GM12891 (cell line): ENCODE data around the gene FXN.
A peak's percentile ranks its signal among the peaks of the same experiment; 100 is the strongest.
"Not testable (repeated sequence)": the region's sequence is repeated elsewhere in the genome, so short reads cannot be mapped to it uniquely, and the experiment has no call there.

Experiments
- DNase-seq: peaks from one replicate; pipeline ENCODE4 v3.0.0; 2011; ENCODE audit warnings: low spot score; ENCODE audit not compliant: insufficient read length
- FAIRE-seq: peaks from 2 replicates; lab custom pipeline; 2011; peaks lifted over from hg19 to GRCh38; lab: Jason Lieb, UNC
- PAX5 ChIP-seq: IDR thresholded peaks from 2 replicates; pipeline ENCODE4 v1.6.1; 2011; ENCODE audit warnings: low read length, moderate library complexity, mild to moderate bottlenecking; ENCODE audit not compliant: insufficient read depth, severe bottlenecking
- POLR2A ChIP-seq: IDR thresholded peaks from 2 replicates; pipeline ENCODE4 v1.6.1; 2011; ENCODE audit warnings: low read depth, low read length, control low read depth
- POLR2AphosphoS5 ChIP-seq: IDR thresholded peaks from 2 replicates; pipeline ENCODE4 v1.6.1; 2011; ENCODE audit warnings: low read depth, low read length, control low read depth
- POU2F2 ChIP-seq: IDR thresholded peaks from 2 replicates; pipeline ENCODE4 v1.6.1; 2011; ENCODE audit warnings: low read depth, mild to moderate bottlenecking, control low read depth, low read length, moderate library complexity
- SPI1 ChIP-seq: IDR thresholded peaks from 2 replicates; pipeline ENCODE4 v1.6.1; 2011; ENCODE audit warnings: low read depth, low read length, control low read depth
- TAF1 ChIP-seq: IDR thresholded peaks from 2 replicates; pipeline ENCODE4 v1.6.1; 2011; ENCODE audit warnings: low read depth, low read length, control low read depth

Gene FXN

DNA sequence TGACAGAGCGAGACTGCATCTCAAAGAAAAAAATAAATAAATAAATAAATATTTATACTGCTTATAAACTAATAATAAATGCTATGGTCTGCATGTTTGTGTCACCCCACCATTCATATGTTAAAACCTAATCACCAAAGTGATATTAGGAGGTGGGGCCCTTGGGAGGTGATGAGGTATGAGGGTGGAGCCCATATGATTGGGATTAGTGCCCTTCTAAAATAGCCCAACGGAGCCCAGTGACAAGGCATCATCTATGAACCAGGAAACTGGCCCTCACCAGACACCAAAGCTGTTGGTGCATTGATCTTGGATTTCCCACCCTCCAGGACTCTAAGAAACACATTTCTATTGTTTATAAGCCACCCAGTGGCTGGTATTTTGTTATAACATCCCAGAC lies 5.1 kb downstream of the FXN start:
- DNase-seq, result no peak
- no peak for FAIRE-seq
- TF ChIP-seq POLR2AphosphoS5 (no peak), SPI1 (no peak), TAF1 (no peak)

DNA sequence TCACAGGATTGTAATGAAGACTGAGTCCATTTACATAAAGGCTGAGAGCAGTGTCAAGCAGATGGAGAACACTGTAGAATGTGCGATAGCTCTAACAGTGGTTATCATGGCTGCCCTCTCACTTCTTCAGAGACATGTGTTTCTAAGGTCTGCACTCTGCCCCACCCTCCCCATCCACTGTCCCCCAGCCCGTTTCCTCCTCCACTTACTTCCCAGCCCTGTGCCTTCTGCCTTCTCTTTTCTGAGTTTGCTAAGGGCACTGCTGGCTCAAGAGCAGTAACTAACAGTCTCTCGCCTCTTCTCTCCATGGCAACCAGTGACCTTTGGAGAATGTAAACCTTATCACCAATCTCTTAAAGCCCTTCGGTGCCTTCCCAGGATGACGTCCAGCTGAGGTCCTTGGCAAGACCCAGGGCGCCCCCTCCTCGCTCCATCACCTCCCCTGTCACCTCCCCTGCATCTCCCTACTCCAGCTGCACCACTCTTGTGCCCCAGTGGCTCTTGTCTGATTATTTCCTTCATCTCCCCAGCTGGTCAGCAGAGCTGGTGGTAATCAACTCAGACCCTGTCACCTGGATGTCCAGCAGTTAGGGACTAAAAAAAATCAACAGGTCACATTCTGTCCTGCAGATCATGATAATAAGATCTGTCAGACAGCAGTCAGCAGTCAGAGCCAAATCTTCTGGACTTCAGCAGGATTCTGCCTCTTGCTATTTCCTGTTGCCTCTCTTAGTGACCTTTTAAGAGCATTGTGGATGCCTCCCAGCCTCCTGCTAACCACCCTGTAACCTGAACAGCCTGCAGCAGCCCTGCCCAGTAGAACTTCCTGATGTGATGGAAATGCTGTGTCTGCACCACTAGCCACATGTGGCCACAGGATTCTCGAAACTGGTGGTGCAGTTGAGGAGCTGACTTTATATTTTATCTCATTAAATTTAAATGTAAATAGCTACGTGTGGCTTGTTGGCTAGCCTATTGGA lies 9.0 kb downstream of the FXN start:
- peak; percentile 5 for FAIRE-seq
- no peak for DNase-seq

DNA sequence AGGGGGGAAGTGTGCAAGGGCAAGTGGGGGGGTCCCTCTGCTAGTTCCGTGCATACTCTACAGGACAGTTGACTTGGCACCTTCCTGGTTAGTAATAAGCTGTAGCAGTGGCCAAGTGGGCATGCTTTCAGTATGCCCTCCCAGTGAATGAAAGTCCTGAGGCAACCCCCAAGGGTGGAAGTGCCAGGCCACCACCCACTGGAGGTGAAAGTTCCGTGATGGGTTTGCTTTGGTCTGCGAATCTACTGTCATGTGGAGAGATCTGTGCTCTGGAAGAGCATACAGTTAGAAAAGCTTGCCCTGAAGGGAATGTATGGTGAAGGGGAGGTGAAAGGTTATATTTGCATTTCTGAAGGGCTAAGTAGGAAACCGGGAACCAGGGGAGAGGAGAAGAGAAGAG lies 10.3 kb downstream of the FXN start:
- FAIRE-seq (no peak), DNase-seq (no peak)

More for the DNA sequence above, 9.0 kb downstream of the FXN start:
- TF ChIP-seq POLR2AphosphoS5 (no peak), PAX5 (no peak), POU2F2 (no peak), POLR2A (no peak), TAF1 (no peak), SPI1 (no peak)

DNA sequence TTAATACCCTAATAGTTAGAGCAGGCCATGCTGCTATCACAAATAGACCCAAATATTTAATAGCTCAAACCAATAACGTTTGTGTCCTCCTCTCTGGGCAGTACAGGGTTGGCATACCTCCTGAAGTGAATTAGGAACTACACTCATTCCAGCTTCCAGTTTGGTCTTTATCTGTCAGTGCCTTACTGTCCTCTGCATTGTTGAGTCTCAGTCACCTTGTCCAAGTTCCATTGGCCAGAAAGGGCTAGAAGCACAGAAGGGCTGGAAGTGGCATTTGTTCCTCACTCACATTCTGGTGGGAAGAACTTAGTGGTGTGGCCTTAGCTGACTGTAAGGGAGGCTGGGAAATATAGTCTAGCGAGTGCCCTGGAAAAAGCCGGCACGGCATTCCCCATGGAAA lies 11.2 kb downstream of the FXN start:
- FAIRE-seq, result no peak
- DNase-seq, result no peak
- TF ChIP-seq TAF1 (no peak), SPI1 (no peak), POU2F2 (no peak), POLR2A (no peak), POLR2AphosphoS5 (no peak), PAX5 (no peak)

More for the DNA sequence above, 10.3 kb downstream of the FXN start:
- TF ChIP-seq SPI1 (no peak), POU2F2 (no peak), POLR2A (no peak), POLR2AphosphoS5 (no peak), PAX5 (no peak), TAF1 (no peak)

DNA sequence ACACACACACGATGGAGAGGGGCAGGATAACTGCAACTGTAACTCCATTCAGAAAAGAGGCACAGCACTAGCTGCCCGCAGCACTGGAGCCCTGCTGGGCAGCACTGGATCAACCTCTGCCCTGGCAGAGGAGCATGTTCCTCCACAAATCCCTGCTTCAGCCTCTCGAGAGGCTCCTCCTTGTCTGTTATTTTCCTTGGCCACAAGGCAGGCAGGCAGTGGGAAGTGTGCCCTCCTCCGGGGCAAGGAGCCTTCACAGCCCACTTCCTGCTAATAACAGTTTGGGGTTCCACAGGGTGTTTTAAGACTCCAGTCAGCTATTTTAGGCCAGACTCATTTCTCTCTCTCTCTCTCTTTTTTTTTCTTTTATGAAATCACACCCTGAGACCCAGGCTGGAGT lies 11.8 kb downstream of the FXN start:
- DNase-seq (no peak), FAIRE-seq (no peak)
- TF ChIP-seq POLR2A (no peak), POLR2AphosphoS5 (no peak), POU2F2 (no peak), SPI1 (no peak)

DNA sequence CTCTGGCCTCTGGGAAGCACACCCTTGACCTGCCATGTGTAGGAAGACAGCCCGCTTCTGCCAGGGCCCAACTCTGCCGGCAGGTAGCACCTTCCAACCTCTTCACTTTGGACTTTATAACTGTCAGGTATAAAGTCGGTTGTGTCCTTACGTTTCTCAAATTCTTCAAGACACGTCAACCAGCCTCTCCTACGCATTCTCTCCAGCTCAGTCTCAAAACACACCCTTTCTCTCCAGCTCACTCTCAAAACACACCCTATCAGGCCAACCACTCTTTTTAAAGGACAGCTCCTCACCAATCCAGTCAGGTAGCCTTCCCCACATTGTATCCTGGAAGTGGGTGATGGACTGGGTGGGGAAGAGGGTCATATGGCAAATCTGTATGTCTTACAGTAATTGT lies 13.5 kb downstream of the FXN start:
- no peak for FAIRE-seq
- no peak for DNase-seq
- no peak for TF ChIP-seq TAF1
- TF ChIP-seq POLR2A, result no peak
- no peak for TF ChIP-seq PAX5
- TF ChIP-seq SPI1, result no peak
- no peak for TF ChIP-seq POLR2AphosphoS5
- no peak for TF ChIP-seq POU2F2

DNA sequence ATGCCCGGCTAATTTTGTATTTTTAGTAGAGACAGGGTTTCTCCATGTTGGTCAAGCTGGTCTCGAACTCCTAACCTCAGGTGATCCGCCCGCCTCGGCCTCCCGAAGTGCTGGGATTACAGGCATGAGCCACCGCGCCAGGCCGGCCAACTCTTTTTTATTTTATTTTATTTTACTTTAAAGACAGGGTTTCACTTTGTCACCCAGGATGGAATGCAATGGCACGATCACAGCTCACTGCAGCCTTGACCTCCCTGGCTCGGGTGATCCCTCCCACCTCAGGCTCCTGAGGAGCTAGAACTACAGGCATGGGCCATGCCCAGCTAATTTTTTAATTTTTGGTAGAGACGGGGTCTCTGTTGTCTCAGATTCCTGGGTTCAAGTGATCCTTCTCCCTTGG lies 15.4 kb downstream of the FXN start:
- not testable (repeated sequence) for DNase-seq, FAIRE-seq

DNA sequence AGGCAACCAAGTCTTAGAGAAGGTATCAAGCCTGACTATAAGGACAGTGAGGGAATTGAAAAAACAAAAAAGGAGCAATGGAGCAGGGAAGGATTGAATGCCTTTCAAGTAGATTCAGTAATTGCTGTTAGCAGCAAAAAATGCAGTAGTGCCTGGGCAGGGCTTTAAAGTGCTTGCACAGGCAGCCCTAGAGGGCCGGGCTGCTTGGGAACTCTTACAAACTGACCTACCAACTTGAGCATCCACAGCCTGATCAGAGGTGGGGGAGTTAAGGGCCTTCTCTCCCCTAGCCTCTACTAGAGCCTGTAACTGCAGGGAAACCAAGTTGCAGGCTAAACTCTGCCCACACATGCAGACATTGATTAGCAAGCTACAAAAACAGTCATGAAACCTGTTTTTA lies 19.4 kb downstream of the FXN start:
- no peak for DNase-seq
- no peak for TF ChIP-seq SPI1
- TF ChIP-seq PAX5, result no peak
- TF ChIP-seq POU2F2, result no peak
- no peak for TF ChIP-seq POLR2AphosphoS5
- TF ChIP-seq TAF1, result no peak
- no peak for TF ChIP-seq POLR2A
- FAIRE-seq, result no peak

DNA sequence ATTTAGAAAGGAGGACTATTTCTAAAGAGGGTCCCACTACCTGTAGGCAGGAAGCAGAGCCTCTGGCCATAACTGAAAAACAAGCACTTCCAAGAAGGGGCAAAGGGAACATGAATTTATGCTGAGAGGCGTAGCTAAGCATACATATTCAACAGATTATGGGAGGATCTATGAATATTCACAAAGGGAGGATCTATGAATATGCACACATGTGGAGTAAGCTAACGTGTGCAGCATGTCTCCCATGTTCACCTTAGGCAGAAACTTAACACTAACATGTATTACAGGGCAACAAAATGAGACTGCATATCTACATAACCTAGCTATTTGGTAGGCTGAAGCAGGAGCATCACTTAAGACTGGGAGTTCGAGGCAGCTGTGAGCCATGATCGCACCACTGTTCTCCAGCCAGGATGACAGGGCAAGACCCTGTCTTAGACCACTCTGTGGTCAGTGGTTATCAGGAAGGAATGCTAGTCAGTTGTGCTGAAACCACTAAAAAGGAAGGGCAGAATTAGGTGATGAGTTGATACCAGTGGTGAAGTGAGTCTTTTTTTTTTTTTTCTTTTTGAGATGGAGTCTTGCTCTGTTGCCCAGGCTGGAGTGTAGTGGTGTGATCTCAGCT lies 20.8 kb downstream of the FXN start:
- no peak for TF ChIP-seq POLR2AphosphoS5
- no peak for TF ChIP-seq POU2F2
- TF ChIP-seq POLR2A, result no peak
- no peak for TF ChIP-seq PAX5
- no peak for TF ChIP-seq SPI1
- no peak for TF ChIP-seq TAF1
- no peak for FAIRE-seq
- DNase-seq, result no peak

DNA sequence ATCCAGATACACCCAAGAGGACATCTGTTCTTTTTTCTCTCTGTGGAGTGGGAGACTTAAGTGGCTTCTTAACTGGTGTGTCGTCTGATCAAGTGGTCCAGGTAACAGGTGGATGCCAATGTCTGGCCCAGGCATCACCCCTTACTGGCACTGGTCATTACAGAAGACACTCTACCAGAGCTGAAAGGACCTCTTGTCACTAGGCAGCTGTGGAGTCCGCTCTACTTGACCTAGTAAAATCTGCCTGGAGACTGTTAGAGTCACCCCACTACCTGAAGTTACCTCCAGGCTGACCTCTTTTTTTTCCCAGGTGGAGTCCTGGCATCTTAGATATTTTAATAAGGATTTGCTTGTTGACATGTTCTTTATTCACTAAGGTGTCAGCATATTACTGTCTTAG lies 22.5 kb downstream of the FXN start:
- DNase-seq (no peak), FAIRE-seq (no peak)
- TF ChIP-seq POU2F2 (no peak), SPI1 (no peak), PAX5 (no peak)
